Measurements from ENCODE around the gene SUCO.

SUCO gene

GRCh38 chr1:172653015-172653709 lies 120.2 kb downstream of the SUCO start:
- TF ChIP-seq, protein P1, sequence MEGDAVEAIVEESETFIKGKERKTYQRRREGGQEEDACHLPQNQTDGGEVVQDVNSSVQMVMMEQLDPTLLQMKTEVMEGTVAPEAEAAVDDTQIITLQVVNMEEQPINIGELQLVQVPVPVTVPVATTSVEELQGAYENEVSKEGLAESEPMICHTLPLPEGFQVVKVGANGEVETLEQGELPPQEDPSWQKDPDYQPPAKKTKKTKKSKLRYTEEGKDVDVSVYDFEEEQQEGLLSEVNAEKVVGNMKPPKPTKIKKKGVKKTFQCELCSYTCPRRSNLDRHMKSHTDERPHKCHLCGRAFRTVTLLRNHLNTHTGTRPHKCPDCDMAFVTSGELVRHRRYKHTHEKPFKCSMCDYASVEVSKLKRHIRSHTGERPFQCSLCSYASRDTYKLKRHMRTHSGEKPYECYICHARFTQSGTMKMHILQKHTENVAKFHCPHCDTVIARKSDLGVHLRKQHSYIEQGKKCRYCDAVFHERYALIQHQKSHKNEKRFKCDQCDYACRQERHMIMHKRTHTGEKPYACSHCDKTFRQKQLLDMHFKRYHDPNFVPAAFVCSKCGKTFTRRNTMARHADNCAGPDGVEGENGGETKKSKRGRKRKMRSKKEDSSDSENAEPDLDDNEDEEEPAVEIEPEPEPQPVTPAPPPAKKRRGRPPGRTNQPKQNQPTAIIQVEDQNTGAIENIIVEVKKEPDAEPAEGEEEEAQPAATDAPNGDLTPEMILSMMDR (IDR thresholded peaks at IDR 0.05; ENCODE audit: borderline replicate concordance, control extremely low read depth, extremely low read depth, insufficient read depth, missing control alignments) = no peak
- in situ Hi-C loops (cut with MboI; ENCODE audit: low sequenced_read_pairs, unreplicated experiment) = no loop called here
- no peak for DNase-seq (ENCODE audit: low spot score)

GRCh38 chr1:172654535-172654934 lies 121.6 kb downstream of the SUCO start:
- no peak for DNase-seq (ENCODE audit: low spot score)
- TF ChIP-seq, protein P1 (IDR thresholded peaks at IDR 0.05; ENCODE audit: borderline replicate concordance, control extremely low read depth, extremely low read depth, insufficient read depth, missing control alignments) = no peak
- in situ Hi-C loops (cut with MboI; ENCODE audit: low sequenced_read_pairs, unreplicated experiment) = no loop called here

DNA sequence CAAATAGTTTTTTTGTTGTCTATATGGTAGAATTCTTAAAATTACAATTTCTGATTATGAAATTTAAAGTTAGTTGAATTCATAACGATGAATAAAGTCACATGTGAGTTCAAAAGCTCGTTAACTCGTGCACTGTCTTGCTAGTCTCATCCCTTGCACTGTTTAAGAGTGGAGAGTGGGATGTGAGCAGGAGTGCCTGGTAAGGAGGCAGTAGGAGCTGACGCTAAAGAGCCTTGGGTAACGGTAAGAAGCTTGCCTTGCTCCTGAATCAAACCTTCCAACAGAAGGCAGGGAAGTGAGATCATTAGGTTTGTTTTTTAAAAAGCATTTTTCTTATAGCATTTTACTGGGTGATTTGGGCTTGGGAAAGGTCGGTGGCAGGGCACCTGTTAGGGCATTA lies 123.6 kb downstream of the SUCO start:
- in situ Hi-C loops (cut with MboI; ENCODE audit: low sequenced_read_pairs, unreplicated experiment) = no loop called here
- no peak for DNase-seq (ENCODE audit: low spot score)
- TF ChIP-seq, protein P1 (IDR thresholded peaks at IDR 0.05; ENCODE audit: borderline replicate concordance, control extremely low read depth, extremely low read depth, insufficient read depth, missing control alignments) = no peak

GRCh38 chr1:172657586-172657985 lies 124.6 kb downstream of the SUCO start:
- TF ChIP-seq, protein P1 (IDR thresholded peaks at IDR 0.05; ENCODE audit: borderline replicate concordance, control extremely low read depth, extremely low read depth, insufficient read depth, missing control alignments) = no peak
- no peak for DNase-seq (ENCODE audit: low spot score)
- in situ Hi-C loops (cut with MboI; ENCODE audit: low sequenced_read_pairs, unreplicated experiment) = no loop called here

- TF ChIP-seq, protein P1 (IDR thresholded peaks at IDR 0.05; ENCODE audit: borderline replicate concordance, control extremely low read depth, extremely low read depth, insufficient read depth, missing control alignments) = no peak
- DNase-seq (ENCODE audit: low spot score) = peak; percentile 44
- in situ Hi-C loops (cut with MboI; ENCODE audit: low sequenced_read_pairs, unreplicated experiment) = no loop called here
Measured at GRCh38 chr1:172658871-172659453, 126.0 kb downstream of the SUCO start, which contains the start of gene FASLG. Gene FASLG (plus strand): TSS chr1:172659103. CDS start chr1:172659202, 99 bp downstream.

DNA sequence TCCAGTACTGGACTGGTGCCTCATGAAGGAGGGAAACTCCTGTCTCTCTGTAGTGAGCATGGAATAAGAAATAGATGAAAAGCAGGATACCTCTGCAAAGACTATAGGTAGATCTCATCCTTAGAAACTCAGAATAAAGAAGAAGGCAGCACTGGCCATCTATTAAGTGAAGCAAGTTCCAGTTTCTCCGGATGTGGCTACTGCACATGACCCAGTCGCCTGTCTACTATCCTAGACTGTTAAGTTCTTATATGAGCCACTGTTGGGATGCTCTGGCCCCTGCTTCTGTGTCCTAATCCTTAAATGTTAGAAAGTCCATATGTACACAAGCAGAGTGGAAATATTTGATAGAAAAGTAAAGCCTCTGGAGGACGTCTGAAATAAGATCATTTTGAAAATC lies 128.2 kb downstream of the SUCO start:
- no peak for DNase-seq (ENCODE audit: low spot score)
- TF ChIP-seq, protein P1 (IDR thresholded peaks at IDR 0.05; ENCODE audit: borderline replicate concordance, control extremely low read depth, extremely low read depth, insufficient read depth, missing control alignments) = no peak
- in situ Hi-C loops (cut with MboI; ENCODE audit: low sequenced_read_pairs, unreplicated experiment) = no loop called here
